Epithelial cell of proximal tubule (primary cell): ENCODE data around the gene RAD51B. TPM values are rescaled to one million over a fixed set of nuclear protein-coding genes. Genes with fewer than 3 reads are reported as not detected.
A peak's percentile ranks its signal among the peaks of the same experiment; 100 is the strongest.

Experiments
- DNase-seq: peaks from one replicate; pipeline ENCODE4 v3.0.0-alpha.2; 2011; ENCODE audit warnings: low read depth
- H3K4me3 ChIP-seq: 2 replicates; pipeline ENCODE4 v1.5.1; 2011; ENCODE audit warnings: low read depth, mild to moderate bottlenecking, low read length
- total RNA-seq: library from RNA; depleted of rRNA; stranded (reverse); fragments of >200 nt; gene quantifications from 2 replicates; pipeline ENCODE4 v1.2.3, GENCODE V29; 2015
- TF ChIP-seq, protein P1 (sequence below): conservative IDR thresholded peaks from 2 replicates; pipeline ENCODE4 v1.5.1; 2012; ENCODE audit warnings: low read depth, mild to moderate bottlenecking, low read length

The RAD51B gene
- total RNA-seq, 1 donor from 2014 or later, result 6.3 TPM

GRCh38 chr14:67942080-67942710, 122.6 kb downstream of the RAD51B start:
- no peak overlapping the region for H3K4me3 ChIP-seq
- TF ChIP-seq, protein P1, sequence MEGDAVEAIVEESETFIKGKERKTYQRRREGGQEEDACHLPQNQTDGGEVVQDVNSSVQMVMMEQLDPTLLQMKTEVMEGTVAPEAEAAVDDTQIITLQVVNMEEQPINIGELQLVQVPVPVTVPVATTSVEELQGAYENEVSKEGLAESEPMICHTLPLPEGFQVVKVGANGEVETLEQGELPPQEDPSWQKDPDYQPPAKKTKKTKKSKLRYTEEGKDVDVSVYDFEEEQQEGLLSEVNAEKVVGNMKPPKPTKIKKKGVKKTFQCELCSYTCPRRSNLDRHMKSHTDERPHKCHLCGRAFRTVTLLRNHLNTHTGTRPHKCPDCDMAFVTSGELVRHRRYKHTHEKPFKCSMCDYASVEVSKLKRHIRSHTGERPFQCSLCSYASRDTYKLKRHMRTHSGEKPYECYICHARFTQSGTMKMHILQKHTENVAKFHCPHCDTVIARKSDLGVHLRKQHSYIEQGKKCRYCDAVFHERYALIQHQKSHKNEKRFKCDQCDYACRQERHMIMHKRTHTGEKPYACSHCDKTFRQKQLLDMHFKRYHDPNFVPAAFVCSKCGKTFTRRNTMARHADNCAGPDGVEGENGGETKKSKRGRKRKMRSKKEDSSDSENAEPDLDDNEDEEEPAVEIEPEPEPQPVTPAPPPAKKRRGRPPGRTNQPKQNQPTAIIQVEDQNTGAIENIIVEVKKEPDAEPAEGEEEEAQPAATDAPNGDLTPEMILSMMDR, result no peak
- no peak for DNase-seq

GRCh38 chr14:67943947-67944346, 124.4 kb downstream of the RAD51B start:
- H3K4me3 ChIP-seq, result no peak overlapping the region
- TF ChIP-seq, protein P1, result peak; percentile 75
- peak; percentile 67 for DNase-seq

GRCh38 chr14:67944605-67945004, 125.0 kb downstream of the RAD51B start:
- TF ChIP-seq, protein P1, result no peak
- no peak for DNase-seq
- H3K4me3 ChIP-seq, result no peak overlapping the region

DNA sequence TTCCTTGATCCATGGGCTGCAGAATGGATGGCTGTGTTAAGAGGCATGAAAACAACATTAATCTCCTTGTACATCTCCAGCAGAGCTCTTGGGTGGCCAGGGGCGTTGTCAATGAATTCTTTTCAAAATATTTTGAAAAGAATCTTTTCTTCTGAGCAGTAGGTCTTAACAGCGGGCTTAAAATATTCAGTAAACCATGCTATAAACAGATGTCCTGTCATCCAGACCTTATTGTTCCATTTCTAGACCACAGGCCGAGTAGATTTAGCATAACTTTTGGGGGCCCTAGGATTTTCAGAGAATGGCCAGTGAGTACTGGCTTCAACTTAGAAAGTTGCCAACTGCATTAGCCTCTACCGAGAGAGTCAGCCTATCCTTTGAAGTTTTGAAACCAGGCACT, 130.2 kb downstream of the RAD51B start:
- TF ChIP-seq, protein P1, result no peak
- DNase-seq, result no peak
- H3K4me3 ChIP-seq, result no peak overlapping the region

DNA sequence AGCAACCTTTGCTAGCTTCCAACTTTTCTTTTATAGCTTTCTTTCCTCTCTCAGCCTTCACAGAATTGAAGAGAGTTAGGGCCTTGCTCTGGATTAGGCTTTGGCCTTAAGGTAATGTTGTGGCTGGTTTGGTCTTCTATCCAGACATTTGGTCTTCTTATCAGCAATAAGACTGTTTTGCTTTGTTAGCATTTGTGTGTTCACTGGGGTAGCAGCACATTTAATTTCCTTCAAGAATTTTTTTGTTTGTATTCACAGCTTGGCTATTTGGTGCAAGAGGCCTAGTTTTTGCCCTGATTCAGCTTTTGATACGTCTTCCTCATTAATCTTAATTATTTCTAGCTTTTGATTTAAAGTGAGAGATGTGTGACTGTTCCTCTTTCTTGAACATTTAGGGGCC, 130.8 kb downstream of the RAD51B start:
- H3K4me3 ChIP-seq, result no peak overlapping the region
- TF ChIP-seq, protein P1, result no peak
- no peak for DNase-seq

GRCh38 chr14:67951529-67952135, 132.1 kb downstream of the RAD51B start:
- DNase-seq, result no peak
- TF ChIP-seq, protein P1, result no peak
- H3K4me3 ChIP-seq, result no peak overlapping the region

DNA sequence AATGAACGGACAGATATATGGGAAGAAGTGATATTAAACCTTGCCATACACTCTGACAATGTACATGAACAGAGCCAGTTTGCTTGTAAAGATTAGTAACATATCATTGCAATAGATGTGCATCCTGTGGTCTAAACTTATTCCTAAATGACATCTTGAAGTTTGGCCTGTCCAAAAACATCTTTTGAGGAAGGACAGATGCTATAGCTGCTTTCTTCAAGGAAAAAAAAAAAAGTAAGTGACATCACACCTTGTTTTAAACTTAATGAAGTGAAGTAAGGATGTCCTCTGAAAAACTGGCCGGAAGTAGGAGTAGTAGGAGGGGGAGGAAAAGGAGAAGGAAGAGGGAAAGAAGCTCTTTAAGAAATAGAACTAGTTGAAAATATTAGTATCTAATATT, 132.8 kb downstream of the RAD51B start:
- TF ChIP-seq, protein P1, result no peak
- no peak for DNase-seq
- H3K4me3 ChIP-seq, result no peak overlapping the region
